Uterus (tissue), 2 donors: ENCODE measurements around the gene TM2D1.

ENCODE experiments used
- POLR2A ChIP-seq, 2 donors: fragments of 450-650 bp; IDR thresholded peaks; one replicate each; pipeline ENCODE4 v1.6.1; 2016; ENCODE audit warnings: antibody characterized with exemption in 2 of 2, mild to moderate bottlenecking in 1 of 2, moderate library complexity in 1 of 2
- TF ChIP-seq, protein P1 (sequence below), 4 experiments: fragments of 200-600 bp in 2 of 4; fragments of 450-650 bp in 2 of 4; sonication (generic) in 2 of 4; IDR thresholded peaks; one replicate each; pipeline ENCODE4 v1.5.1; 2016 to 2019; ENCODE audit warnings: antibody characterized with exemption in 4 of 4, mild to moderate bottlenecking in 2 of 4, moderate library complexity in 1 of 4

DNA sequence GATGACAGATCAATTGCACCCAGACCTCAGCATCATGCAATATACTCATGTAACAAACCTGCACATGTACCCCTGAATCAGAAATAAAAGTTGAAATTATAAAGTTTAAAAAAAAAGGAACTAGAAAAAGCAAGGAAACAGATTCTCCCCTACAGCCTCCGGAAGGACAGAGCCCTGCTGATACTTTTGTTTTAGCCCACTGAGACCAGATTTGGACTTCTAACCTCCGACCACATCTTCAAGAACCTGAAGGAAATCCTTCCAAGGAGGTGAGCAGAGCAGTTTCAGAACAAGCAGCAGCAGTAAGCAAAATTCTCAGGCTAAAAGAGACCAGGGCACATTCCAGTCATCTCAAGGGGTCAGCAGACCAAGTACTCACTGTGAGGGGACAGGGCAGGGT lies 54.5 kb downstream of the TM2D1 start:
- TF ChIP-seq, protein P1, sequence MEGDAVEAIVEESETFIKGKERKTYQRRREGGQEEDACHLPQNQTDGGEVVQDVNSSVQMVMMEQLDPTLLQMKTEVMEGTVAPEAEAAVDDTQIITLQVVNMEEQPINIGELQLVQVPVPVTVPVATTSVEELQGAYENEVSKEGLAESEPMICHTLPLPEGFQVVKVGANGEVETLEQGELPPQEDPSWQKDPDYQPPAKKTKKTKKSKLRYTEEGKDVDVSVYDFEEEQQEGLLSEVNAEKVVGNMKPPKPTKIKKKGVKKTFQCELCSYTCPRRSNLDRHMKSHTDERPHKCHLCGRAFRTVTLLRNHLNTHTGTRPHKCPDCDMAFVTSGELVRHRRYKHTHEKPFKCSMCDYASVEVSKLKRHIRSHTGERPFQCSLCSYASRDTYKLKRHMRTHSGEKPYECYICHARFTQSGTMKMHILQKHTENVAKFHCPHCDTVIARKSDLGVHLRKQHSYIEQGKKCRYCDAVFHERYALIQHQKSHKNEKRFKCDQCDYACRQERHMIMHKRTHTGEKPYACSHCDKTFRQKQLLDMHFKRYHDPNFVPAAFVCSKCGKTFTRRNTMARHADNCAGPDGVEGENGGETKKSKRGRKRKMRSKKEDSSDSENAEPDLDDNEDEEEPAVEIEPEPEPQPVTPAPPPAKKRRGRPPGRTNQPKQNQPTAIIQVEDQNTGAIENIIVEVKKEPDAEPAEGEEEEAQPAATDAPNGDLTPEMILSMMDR (IDR thresholded peaks at IDR 0.05) = no peak
- TF ChIP-seq POLR2A (IDR thresholded peaks at IDR 0.05) = no peak
